ENCODE results near the gene AVEN.

DNA sequence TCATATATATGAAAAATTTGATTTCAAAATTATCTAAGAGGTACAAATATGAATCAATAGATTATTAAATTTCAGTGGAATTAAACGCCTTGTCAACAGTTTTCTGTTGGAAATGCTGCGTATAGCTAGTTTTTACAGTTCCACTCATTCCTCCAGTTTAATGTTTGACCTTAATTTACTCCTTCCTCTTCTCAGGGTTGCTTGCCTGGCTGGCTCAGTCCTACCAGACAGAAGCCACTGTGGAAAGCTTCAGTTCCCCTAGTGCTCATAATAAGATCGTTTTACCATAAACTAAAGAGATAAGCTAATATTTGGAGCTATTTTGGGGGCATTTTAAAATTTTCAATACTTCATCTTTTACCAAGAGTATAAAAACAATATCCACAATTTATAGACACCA is 39.9 kb upstream of the AVEN start:
- TF ChIP-seq, protein P1, sequence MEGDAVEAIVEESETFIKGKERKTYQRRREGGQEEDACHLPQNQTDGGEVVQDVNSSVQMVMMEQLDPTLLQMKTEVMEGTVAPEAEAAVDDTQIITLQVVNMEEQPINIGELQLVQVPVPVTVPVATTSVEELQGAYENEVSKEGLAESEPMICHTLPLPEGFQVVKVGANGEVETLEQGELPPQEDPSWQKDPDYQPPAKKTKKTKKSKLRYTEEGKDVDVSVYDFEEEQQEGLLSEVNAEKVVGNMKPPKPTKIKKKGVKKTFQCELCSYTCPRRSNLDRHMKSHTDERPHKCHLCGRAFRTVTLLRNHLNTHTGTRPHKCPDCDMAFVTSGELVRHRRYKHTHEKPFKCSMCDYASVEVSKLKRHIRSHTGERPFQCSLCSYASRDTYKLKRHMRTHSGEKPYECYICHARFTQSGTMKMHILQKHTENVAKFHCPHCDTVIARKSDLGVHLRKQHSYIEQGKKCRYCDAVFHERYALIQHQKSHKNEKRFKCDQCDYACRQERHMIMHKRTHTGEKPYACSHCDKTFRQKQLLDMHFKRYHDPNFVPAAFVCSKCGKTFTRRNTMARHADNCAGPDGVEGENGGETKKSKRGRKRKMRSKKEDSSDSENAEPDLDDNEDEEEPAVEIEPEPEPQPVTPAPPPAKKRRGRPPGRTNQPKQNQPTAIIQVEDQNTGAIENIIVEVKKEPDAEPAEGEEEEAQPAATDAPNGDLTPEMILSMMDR (conservative IDR thresholded peaks at IDR 0.05; ENCODE audit: low read depth in 2 of 2) = no peak
- TF ChIP-seq, protein P2, sequence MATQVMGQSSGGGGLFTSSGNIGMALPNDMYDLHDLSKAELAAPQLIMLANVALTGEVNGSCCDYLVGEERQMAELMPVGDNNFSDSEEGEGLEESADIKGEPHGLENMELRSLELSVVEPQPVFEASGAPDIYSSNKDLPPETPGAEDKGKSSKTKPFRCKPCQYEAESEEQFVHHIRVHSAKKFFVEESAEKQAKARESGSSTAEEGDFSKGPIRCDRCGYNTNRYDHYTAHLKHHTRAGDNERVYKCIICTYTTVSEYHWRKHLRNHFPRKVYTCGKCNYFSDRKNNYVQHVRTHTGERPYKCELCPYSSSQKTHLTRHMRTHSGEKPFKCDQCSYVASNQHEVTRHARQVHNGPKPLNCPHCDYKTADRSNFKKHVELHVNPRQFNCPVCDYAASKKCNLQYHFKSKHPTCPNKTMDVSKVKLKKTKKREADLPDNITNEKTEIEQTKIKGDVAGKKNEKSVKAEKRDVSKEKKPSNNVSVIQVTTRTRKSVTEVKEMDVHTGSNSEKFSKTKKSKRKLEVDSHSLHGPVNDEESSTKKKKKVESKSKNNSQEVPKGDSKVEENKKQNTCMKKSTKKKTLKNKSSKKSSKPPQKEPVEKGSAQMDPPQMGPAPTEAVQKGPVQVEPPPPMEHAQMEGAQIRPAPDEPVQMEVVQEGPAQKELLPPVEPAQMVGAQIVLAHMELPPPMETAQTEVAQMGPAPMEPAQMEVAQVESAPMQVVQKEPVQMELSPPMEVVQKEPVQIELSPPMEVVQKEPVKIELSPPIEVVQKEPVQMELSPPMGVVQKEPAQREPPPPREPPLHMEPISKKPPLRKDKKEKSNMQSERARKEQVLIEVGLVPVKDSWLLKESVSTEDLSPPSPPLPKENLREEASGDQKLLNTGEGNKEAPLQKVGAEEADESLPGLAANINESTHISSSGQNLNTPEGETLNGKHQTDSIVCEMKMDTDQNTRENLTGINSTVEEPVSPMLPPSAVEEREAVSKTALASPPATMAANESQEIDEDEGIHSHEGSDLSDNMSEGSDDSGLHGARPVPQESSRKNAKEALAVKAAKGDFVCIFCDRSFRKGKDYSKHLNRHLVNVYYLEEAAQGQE (IDR thresholded peaks at IDR 0.05; ENCODE audit: unreplicated experiment) = no peak
- TF ChIP-seq EZH2 (IDR thresholded peaks at IDR 0.05; ENCODE audit: low read depth, unreplicated experiment) (no peak), NANOG (IDR thresholded peaks at IDR 0.05; ENCODE audit: borderline replicate concordance) (no peak), POLR2AphosphoS5 (IDR thresholded peaks at IDR 0.05; ENCODE audit: low read depth) (no peak)

Data from GM23338 (cell line).